ENCODE results near the gene SLC26A4.
"Not testable (repeated sequence)": the region's sequence is repeated elsewhere in the genome, so short reads cannot be mapped to it uniquely, and the experiment has no call there.

Gene SLC26A4

DNA sequence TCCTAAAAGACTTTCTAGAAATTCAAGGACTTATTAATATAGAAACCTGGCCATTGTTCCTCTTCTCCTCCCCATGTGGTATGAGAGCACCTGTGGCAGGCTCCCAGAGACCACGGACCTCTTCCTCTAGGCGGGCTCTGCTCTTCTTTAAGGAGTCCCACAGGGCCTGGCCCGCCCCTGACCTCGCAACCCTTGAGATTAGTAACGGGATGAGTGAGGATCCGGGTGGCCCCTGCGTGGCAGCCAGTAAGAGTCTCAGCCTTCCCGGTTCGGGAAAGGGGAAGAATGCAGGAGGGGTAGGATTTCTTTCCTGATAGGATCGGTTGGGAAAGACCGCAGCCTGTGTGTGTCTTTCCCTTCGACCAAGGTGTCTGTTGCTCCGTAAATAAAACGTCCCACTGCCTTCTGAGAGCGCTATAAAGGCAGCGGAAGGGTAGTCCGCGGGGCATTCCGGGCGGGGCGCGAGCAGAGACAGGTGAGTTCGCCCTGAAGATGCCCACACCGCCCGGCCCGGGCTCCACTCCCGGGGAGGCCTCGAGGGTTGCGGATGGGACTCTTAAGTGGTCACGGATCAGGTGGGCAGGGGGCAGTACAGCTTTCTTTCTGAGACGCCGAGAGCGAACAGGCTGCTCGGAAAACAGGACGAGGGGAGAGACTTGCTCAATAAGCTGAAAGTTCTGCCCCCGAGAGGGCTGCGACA is at the start of gene SLC26A4:
Gene SLC26A4, plus strand, starts transcription at position 448 of the 700 bp plus-strand sequence. CDS start 814 bp downstream, outside the sequence.
- DNase-seq: peak; percentile 30

DNA sequence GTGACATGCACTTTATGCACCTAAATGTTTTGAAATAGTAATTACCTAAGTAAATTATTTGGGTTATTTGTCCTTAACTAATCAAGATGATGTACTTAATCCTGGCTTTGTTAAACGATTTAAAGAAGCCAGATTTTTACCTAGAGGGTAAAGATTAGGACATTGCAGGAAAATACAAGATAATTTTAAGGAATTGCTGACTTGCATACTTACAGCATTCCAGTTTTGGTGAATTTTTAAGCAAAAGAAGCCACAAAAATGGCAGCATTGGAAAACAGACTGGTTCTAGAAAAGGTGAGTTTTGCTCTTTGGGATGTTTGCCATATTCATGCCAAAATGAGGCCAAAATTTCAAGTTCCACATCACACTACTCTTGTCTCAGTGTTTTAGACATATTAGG is 47.2 kb upstream of the SLC26A4 start:
- no peak for DNase-seq

DNA sequence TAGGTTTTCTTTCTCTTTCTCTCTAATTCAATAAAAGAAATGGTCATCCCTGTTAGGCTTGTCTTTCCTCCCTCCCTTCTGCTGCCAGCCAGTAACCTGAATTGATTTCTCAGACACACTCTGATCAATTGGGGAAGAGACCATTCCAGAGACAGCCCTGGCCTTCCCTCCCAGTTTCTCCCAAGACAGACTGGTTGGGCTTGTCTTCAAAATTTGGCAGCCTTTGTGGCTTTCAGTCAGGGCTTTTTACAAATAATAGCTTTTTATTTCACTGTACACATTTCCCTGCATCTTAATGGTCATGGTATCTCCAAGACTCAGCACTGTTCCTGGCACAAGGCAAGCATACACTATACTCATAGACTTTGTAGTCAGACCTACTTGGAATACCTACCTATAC is 46.7 kb upstream of the SLC26A4 start:
- no peak for DNase-seq

DNA sequence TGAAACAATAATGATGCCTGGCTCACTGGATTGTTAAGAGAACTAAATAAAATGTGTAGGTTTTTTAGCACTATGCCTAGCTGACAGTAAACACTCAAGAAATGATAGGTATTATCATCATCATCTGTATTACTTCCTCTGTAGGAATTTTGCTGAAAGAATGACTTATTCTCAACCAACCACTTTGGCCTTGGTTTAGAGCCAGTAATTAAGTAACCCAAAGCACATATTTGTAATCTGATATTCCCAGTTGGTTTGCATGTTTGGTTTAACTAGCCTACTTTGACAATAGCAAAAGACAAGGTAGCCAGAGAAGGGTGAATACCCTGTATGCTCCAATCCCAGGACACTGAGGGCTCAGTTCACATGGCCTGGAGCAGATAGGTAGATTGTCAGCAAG is 46.2 kb upstream of the SLC26A4 start:
- peak; percentile 23 for DNase-seq

DNA sequence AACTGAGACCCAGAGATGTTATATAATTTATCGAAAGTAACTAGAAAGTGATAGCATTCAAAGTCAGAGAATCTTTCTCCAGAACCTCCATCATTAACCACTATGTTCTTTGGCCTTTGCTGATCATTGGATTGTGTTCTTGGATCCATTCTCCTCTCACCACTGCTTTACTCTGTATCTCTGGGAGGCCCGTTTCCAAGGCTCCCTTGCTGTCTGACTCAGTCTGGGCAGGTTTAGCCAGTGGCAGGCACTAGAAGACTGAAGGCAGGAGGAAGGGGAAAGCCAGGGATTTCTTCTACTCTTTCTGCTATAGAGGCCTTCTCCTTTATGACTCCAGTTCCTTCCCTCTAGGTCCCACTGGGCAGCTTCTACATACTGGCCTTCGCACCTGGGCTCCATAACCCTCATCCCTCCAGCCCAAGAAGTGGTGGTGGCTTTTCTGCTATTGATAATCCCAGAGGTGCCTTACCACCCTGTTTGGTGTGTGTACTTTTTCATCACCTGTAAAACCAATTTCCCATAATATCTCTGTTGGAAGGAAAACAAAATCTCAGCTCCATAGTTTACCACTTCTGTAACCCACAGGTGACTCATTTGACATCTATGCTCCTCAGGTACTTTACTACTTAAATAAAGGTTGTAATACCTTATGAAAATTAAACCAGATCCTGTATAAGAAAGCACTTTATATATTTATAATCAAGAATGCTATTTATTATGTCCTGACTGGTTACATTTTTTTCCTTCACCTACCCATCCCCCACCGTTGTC is 44.5 kb upstream of the SLC26A4 start:
- DNase-seq: no peak

DNA sequence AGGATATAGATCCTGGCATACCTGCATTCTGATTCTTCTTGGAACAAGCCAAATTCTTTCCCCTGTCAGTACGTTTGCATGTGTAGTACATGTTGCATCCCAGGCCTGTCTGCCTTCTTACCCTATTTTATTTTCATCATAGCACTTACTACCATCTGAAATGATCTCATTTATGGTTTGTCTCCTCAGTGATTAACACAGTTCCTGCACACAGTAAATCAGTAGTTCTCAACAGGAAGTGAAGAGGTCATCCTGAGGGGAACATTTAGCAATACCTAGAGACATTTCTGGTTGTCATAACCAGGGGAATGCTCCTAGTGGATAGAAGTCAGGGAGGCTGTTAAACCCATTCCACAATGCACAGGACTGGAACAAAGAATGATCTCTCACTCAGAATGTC is 38.2 kb upstream of the SLC26A4 start:
- DNase-seq: no peak

DNA sequence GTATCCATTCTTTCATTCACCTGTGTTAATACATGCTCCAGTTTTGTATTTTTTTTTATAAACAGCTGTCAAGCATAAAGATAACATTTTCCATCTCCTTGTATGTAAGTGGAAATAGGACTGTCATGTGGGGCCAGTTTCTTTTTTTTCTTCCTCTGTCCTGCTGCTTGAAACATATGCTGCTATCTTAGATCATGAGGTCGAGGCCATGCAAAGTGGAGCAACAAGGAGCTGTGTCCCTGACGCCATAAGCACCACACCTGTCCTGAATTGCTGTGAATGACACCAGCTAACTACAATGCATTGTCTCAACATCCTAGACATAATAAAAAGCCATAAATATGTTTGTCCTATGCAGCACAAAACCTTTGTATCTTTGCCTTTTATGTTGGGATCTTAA is 37.7 kb upstream of the SLC26A4 start:
- DNase-seq: no peak

DNA sequence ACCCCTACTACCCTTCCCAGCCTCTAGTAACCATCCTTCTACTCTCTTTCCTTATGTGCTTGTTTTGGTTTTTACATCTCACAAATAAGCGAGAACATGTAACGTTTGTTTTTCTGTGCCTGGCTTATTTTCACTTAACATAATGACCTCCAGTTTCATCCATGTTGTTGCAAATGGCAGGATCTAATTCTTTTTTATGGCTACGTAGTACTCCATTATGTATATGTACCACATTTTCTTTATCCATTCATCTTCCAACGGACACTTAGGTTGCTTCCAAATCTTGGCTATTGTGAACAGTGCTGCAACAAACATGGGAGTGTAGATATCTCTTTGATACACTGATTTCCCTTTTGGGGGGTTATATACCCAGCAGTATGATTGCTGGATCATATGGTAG is 33.6 kb upstream of the SLC26A4 start:
- no peak for DNase-seq

DNA sequence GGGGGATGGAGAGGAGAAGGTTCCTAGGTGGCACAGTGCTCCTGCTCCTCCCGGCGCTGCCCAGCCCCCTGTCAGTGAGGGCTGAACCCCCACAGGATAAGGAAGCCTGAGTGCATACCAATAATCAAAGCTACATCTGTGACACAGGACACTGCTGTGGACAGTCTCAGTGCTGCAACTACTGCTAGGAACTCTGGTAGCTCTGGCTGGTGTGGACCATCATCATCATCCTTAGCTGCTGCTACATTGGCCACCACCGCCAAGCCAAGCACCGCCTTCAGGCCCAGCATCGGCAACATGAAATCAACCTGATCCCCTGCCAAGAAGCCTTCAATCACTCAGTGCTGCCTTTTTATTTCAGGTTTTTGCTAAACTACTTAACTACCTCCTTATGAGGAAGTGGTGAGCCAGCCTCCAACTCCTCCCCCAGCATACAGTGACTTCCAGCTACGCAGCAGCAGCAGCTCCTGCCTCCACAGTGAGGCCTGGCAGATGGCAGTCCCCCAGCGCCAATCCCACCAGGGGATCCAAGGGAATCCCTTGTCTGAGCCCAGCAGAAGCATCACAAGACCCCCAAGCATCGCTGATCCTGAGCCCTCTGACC is 32.1 kb upstream of the SLC26A4 start:
- DNase-seq: no peak

DNA sequence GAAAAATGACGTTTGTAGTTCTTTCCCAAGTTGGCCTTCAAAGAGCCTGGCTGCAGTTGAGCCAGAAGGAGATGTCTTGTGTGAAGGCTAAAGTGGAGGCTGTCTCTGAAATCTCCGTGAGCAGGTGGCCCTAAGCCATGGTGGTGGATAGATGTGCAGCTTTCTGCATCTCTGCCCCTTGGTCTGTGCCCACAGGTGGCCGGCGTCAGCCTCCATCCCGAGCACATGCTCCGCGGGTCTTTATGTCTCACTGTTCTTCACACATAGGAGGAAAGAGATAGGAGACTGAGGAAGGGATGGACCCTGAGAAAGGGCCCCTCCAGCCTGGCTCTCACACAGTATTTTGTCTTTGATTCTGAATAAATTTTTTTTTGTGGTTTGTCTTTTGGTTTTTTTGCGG is 30.3 kb upstream of the SLC26A4 start:
- no peak for DNase-seq

DNA sequence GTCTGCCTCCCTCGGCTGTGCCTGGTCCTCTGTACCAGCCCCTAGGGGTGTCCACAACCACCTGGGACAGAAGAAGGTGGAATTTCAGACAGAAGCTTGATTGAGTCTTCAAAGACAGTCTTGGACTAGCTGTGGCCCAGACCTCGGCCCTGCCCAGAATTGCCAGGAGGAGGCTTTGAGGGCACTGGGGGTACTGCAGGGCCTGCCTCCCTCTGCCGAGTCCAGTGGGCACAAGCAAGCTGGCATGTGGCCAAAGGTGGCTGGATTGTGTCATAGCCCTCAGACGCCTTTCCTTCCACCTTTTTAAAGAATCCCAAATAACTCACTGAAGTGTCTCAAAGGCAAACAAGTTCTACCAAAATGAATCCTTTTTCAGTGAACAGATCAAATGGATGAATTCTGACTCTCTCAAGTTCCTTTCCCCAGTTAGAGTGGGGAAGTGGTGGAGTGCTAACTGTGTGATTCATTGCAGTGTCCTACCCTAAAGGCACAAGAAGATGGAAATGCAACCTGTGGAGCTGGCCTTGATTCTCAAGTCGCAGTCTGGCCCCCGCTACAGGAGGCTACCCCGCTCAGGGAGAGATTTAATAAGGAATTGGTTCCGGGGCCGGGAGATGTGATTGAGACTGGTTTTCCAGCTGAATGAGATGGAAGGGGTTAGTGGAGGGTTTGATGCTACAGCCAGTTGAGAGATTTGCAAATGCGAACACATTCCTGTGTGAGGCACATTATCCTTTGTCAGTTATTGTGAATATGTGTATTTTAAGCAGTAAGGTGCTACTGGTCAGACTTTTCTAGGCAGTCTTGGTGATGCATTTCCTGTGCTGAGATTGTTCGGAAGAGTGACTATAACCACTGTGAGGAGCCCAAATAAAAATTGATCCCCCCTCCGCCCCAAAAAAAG is 28.8 kb upstream of the SLC26A4 start:
- DNase-seq: no peak

DNA sequence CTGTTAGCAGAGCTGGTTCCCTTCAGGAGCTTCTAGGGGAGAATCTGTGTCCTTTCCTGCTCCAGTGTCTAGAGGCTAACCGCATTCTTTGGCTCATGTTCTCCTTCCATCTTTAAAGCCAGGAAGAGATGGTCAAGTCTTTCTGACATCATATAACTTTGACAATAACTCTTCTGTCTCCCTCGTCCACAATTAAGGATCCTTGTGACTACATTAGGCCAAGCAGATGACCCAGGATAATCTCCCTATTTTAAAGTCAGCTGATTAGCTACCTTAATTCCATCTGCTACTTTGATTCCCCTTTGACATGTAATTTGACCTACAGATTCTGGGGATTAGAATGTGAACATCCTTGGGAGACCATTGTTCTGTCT is 28.1 kb upstream of the SLC26A4 start:
- DNase-seq: no peak

DNA sequence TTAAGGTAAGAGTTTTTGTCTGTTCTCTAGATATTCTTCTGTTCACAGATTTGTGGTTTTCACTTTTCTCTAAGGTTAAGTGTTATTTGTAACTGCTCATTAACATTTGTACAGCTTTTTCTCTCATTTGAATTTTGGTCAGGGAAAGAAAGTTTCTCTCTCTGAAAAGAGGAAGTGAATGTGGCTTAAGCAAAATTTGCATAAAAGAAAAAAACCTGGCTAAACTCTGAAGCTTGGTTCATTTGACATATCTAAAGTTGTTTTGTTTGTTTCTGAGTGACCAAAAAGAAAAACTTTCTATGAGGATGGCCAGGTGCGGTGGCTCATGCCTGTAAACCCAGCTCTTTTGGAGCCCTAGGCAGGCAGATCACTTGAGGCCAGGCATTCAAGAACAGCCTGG is 22.0 kb upstream of the SLC26A4 start:
- no peak for DNase-seq

DNA sequence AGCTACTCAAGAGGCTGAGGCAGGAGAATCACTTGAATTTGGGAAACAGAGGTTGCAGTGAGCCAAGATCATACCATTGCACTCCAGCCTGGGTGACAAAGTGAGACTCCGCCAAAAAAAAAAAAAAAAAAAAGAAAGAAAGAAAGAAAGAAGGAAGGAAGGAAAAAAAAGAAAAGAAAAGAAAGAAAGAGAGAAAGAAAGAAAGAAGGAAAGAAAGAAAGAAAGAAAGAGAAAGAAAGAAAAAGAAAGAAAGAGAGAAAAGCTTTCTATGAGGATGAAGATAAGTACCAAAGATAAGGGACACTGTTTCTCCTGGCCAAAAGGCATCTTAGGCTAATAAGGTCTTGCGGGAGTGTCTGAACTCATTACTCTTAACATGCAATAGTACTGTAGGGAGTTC is 21.6 kb upstream of the SLC26A4 start:
- DNase-seq: not testable (repeated sequence)

DNA sequence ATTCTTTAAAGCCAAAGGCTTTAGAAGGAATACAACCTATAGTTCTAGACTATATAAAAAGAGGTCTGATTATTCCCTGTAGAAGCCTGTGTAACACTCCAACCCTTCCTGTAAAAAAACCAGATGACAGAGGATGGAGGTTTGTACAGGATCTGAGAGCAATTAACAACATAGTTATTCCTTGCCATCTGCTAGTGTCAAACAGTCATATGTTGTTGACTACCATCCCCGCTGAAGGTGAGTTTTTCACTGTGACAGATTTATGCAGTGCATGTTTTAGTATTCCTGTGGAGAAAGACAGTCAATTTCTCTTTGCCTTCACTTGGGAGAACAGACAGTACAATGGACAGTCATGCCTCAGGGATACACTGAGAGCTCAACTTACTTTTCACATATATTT is 19.0 kb upstream of the SLC26A4 start:
- DNase-seq: no peak

DNA sequence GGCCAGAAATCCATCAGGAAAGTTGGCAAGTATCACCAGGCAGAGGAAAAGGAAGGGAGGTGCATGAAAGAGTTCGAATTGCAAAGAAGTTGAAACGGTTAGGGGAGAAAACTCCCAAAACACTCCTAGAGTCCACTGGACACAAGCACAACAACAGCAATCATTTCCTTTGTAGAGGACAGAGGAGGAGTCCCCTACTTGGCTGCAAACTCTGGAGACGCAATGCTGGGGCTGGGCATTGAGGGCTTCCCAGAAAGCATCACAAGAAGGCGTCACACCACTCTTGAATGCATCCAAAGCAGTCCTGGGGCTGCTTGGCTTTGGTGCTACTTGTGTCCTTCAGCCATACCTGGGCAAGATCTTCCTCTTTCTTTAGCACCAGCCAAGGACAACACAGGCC is 18.1 kb upstream of the SLC26A4 start:
- DNase-seq: no peak

DNA sequence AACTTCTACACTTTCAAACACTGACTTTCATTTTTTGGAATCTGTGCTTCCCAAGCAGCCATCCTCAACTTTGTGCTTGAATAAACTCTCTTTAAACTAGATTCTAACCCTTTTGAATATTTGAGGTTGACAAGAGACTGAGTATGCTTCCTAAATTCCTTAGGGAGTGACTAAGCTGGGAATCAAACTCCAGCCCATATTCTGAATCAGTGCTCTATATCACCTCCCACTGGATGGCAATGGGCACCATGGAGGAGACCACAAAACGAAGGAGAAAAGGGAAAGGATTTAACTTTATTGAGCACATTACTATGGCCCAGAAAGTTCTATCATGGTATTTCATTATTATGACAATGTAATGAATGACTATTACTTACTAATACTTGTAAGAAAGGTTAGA is 17.2 kb upstream of the SLC26A4 start:
- no peak for DNase-seq

DNA sequence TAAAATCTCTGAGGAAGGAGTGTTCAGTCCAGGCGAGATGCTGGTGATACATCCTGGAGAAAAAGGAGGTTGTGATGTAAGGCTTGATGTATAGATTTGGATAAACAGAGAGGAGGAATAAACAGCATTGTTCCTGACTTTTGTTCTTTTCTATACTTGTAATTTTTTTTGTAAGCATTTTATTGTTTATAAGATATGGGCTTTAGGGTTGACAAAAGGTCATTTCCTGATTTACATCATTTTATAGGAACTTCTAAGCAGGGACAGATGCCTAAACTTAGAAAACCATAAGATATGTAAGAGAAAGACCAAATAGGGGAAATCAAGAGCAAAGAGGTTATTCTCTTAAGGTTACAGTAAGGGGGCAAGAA is 16.7 kb upstream of the SLC26A4 start:
- no peak for DNase-seq

DNA sequence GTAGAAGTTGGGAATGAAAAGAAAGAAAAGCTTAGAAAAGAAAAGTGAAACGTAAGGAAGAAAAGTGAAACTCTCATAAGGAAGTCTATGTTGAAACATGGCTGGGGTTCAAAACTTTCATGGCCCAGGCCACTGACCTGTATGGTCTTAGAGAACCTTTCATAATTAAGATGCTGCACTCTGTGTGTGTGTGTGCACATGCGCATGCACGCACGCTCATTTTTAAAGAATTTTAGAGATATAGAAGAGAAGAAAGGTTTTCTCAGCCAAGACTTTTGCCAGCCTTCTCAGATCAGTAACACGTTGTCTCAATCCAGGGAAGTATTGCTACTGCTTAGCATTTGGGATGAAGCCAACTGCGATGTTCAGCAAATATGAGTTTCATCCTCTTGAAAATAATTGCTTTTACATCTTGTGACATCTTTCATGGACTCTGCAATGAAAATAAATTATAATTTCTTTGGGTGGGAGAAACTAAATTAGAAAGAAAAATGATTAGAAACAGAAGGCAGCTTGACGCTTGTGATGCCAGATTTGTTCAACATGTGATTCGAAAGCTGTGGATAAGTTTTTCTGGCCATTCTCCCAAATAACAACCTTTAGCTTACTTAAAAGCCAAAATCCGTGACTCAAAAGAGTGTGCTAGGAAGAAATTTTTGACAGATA is 16.2 kb upstream of the SLC26A4 start:
- DNase-seq: no peak

DNA sequence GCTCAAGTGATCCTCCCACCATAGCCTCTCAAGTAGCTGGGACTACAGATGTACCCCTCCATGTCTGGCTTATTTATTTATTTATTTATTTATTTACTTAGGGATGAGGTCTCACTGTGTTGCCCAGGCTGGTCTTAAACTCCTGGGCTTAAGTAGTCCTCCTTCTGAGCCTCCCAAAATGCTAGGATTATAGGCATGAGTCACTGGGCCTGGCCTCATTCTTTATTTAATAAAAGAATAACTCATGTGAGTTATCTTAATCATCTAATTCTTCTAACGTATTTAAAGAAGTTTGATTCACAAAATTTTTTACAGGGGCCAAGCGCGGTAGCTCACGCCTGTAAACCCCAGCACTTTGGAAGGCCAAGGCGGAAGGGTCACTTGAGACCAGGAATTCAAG is 8.0 kb upstream of the SLC26A4 start:
- no peak for DNase-seq

DNA sequence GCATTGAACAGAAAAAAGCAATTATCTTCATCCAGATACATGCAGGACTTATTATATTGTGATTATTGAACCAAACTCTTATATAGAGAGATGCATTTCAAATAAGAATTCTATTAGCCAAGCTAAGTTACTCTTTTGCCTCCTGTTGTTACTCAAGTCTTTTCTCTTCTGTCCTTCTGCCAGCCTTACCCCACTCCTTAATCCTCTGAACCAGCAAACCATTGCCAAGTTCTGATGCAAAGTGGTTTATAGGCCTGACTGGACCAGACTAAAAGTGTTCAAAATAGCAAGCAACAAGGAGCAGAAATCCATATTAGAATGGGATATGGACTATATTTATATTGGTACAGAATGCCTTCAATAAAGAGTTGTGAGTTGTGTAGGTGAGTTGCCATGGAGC is 2.2 kb upstream of the SLC26A4 start:
- DNase-seq: no peak

DNA sequence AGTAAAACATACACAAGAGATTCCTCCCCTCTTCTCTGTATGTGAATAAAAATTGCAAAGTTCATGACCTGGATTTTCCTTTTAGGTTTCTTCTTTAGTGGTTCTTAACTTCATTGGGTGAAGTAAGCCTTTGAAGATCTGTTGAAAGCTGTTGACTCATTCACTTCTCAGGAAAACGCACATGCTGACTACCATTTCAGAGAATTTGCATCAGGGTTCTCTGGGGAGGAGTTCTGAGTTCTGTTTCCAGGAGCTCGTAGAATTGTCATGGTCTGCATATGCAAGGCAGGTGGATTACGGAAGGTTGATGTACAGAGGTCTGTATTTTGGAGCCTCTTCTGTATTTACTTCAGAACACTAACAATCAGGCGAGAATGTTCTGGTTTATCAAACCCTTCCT is 962 bp upstream of the SLC26A4 start:
- DNase-seq: peak; percentile 90

Measured in NCI-H526 treated with DMSO at 0.1 percent for 48 hours (cell line).